T-cell (primary cell): ENCODE data around the gene TAF8. TPM values are rescaled to one million over a fixed set of nuclear protein-coding genes. Genes with fewer than 3 reads are reported as not detected.
A peak's percentile ranks its signal among the peaks of the same experiment; 100 is the strongest.

Experiments
- ATAC-seq, 4 experiments: fragments of 200-7000 bp in 3 of 4; fragments of 150-1000 bp in 1 of 4; cut with Tn5 transposase; replicated peaks in 1 of 4; 1 replicate in 3 of 4; 2 replicates in 1 of 4; pipeline ENCODE4 v1.10.0; 2021; ENCODE audit warnings: moderate library complexity in 3 of 4, mild to moderate bottlenecking in 2 of 4, moderate number of reproducible peaks in 1 of 4
- CTCF ChIA-PET, 2 donors: fragments of 300-600 bp; sonication (Branson Sonifier 250); formaldehyde crosslinking; loops; one replicate each; lab custom pipeline; 2022; ENCODE audit warnings: antibody characterized with exemption in 2 of 2; lab: Charles Lee
- POLR2A ChIA-PET, 2 donors: fragments of 300-600 bp; sonication (Branson Sonifier 250); formaldehyde crosslinking; loops; one replicate each; lab custom pipeline; 2022; ENCODE audit warnings: antibody characterized with exemption in 2 of 2; lab: Charles Lee
- DNase-seq, 35 experiments: peaks; one replicate each; pipeline versions ENCODE4 v3.0.0 to v3.0.0-alpha.2; 2013 to 2023
- H3K27ac ChIP-seq: one replicate; pipeline ENCODE4 v1.5.1; 2013; ENCODE audit warnings: low read length
- H3K27me3 ChIP-seq, 2 experiments: replicated peaks in 1 of 2; 1 replicate in 1 of 2; 2 replicates in 1 of 2; pipeline versions ENCODE4 v1.6.1 to v1.7.0; 2013; ENCODE audit warnings: low read length in 1 of 2, mixed read lengths in 1 of 2; ENCODE audit not compliant: control insufficient read depth in 2 of 2, insufficient read depth in 2 of 2; ENCODE audit errors: extremely low read depth in 1 of 2
- H3K36me3 ChIP-seq, 2 donors: 1 replicate in 1 of 2; 2 replicates in 1 of 2; pipeline versions ENCODE4 v1.6.1 to v1.7.0; 2013; ENCODE audit warnings: low read length in 1 of 2; ENCODE audit not compliant: control insufficient read depth in 2 of 2, insufficient read depth in 1 of 2; ENCODE audit errors: extremely low read depth in 1 of 2
- H3K4me1 ChIP-seq, 2 experiments: 1 replicate in 1 of 2; 2 replicates in 1 of 2; pipeline versions ENCODE4 v1.6.1 to v1.7.0; 2013; ENCODE audit warnings: low read length in 2 of 2, mixed read lengths in 1 of 2; ENCODE audit not compliant: insufficient read depth in 2 of 2, control insufficient read depth in 1 of 2; ENCODE audit errors: extremely low read depth in 1 of 2
- H3K4me3 ChIP-seq, 2 donors: 1 replicate in 1 of 2; 2 replicates in 1 of 2; pipeline versions ENCODE4 v1.5.1 to v1.7.0; 2013; ENCODE audit warnings: mild to moderate bottlenecking in 2 of 2, low read length in 1 of 2, moderate library complexity in 1 of 2; ENCODE audit not compliant: control insufficient read depth in 1 of 2; ENCODE audit errors: extremely low read depth in 1 of 2
- H3K9me3 ChIP-seq: 2 replicates; pipeline ENCODE4 v1.7.0; 2013
- H3K27ac Mint-ChIP-seq, 2 donors: one replicate each; pipeline ENCODE4 v1.8.0; 2020 to 2021; ENCODE audit warnings: mild to moderate bottlenecking in 2 of 2, mixed read lengths in 2 of 2
- H3K27me3 Mint-ChIP-seq, 2 donors: one replicate each; pipeline ENCODE4 v1.8.0; 2021 to 2022; ENCODE audit warnings: mixed read lengths in 2 of 2
- H3K36me3 Mint-ChIP-seq: one replicate; pipeline ENCODE4 v1.8.0; 2021; ENCODE audit warnings: mixed read lengths
- H3K4me1 Mint-ChIP-seq, 3 donors: one replicate each; pipeline ENCODE4 v1.8.0; 2020 to 2022; ENCODE audit warnings: mixed read lengths in 3 of 3, mild to moderate bottlenecking in 1 of 3
- H3K4me3 Mint-ChIP-seq, 3 donors: one replicate each; pipeline ENCODE4 v1.8.0; 2020 to 2022; ENCODE audit warnings: mild to moderate bottlenecking in 3 of 3, mixed read lengths in 3 of 3, moderate library complexity in 3 of 3
- H3K9me3 Mint-ChIP-seq, 3 donors: one replicate each; pipeline ENCODE4 v1.8.0; 2020 to 2022; ENCODE audit warnings: mixed read lengths in 3 of 3
- WGBS: methylation state at CpG from one replicate; pipeline ENCODE4 v1.1.5; 2013; ENCODE audit warnings: missing lambda C conversion rate; ENCODE audit not compliant: insufficient coverage; 5-methylcytosine and 5-hydroxymethylcytosine counted together
- total RNA-seq, 35 experiments: library from RNA in 6 of 35; stranded (reverse) in 6 of 35; fragments of 120-200 nt in 1 of 35; gene quantifications; one replicate each; pipeline versions ENCODE4 v1.2.1 to v1.2.4 and lab custom pipeline; 2013 to 2026

TAF8 gene
- total RNA-seq, 5 donors from 2014 or later (not counting 1 experiment from before 2014, with no cell fraction given): 46.0 to 55.5 (median 47.6) TPM

- peak overlapping the region; percentile 3 for H3K27ac ChIP-seq
- H3K4me3 Mint-ChIP-seq: peak overlapping the region in 2 of 3 donors; percentile 0 to 47
- no peaks in the 10 kb centered on the region for H3K9me3 Mint-ChIP-seq
- peak; percentile 17 to 49 (median 44) for ATAC-seq
- no peaks in the 10 kb centered on the region for H3K27me3 Mint-ChIP-seq
- H3K36me3 ChIP-seq: peaks cover 0 to 47% of the 10 kb centered on the region in 2 donors
- peak in 2 of 35 experiments; percentile 28 for DNase-seq
- WGBS: 35% methylated on average over 4 of the region's 4 CpGs
- no peak overlapping the region for H3K4me3 ChIP-seq
- no peaks in the 10 kb centered on the region for H3K27me3 ChIP-seq
- H3K27ac Mint-ChIP-seq: peak overlapping the region; percentile 84 to 87
- peaks cover 27% of the 10 kb centered on the region for H3K36me3 Mint-ChIP-seq
- H3K9me3 ChIP-seq: no peaks in the 10 kb centered on the region
- peaks cover 71 to 74% (median 74%) of the 10 kb centered on the region in 3 donors for H3K4me1 Mint-ChIP-seq
- H3K4me1 ChIP-seq: peaks cover 25 to 60% of the 10 kb centered on the region in 2 experiments
- CTCF ChIA-PET: no interaction called here
- POLR2A ChIA-PET: interaction anchor here in 1 of 2 donors (0.6 kb wide), 1 partner anchor 28 kb away, joined by 4 read pairs; no protein-coding TSS in a partner anchor
Measured at GRCh38 chr6:42017021-42017643, 33.2 kb upstream of the TAF8 start.

- no CpG with 5 or more reads among the region's 8 CpGs for WGBS
- Histone ChIP-seq H3K36me3 (peaks cover 3 to 40% of the 10 kb centered on the region in 2 donors), H3K4me3 (no peak overlapping the region), H3K4me1 (peaks cover 45 to 79% of the 10 kb centered on the region in 2 experiments), H3K9me3 (no peaks in the 10 kb centered on the region), H3K27ac (peak overlapping the region; percentile 81), H3K27me3 (no peaks in the 10 kb centered on the region)
- peak overlapping the region; percentile 94 to 98 for H3K27ac Mint-ChIP-seq
- POLR2A ChIA-PET: no interaction called here
- no peaks in the 10 kb centered on the region for H3K27me3 Mint-ChIP-seq
- H3K4me3 Mint-ChIP-seq: peak overlapping the region; percentile 22 to 81 (median 38)
- DNase-seq (no peak), ATAC-seq (no peak)
- CTCF ChIA-PET: no interaction called here
- H3K36me3 Mint-ChIP-seq: peaks cover 35% of the 10 kb centered on the region
- H3K9me3 Mint-ChIP-seq: no peaks in the 10 kb centered on the region
- peaks cover 83 to 89% (median 88%) of the 10 kb centered on the region in 3 donors for H3K4me1 Mint-ChIP-seq
Measured at GRCh38 chr6:42020967-42021366, 29.4 kb upstream of the TAF8 start.

- peak overlapping the region; percentile 94 to 98 for H3K27ac Mint-ChIP-seq
- peaks cover 10 to 42% of the 10 kb centered on the region in 2 donors for H3K36me3 ChIP-seq
- H3K27me3 Mint-ChIP-seq: no peaks in the 10 kb centered on the region
- peaks cover 83 to 90% (median 89%) of the 10 kb centered on the region in 3 donors for H3K4me1 Mint-ChIP-seq
- ChIA-PET CTCF (interaction anchor here in 1 of 2 donors (1.0 to 1.2 kb wide), 4 partner anchors 17 to 84 kb away, joined by 3 to 9 read pairs (median 6); no protein-coding TSS in a partner anchor), POLR2A (interaction anchor here (0.5 to 0.6 kb wide), 2 partner anchors 28 to 185 kb away, joined by 4 to 5 read pairs; partner anchors contain the start of gene TAF8 (in 1 of the 2))
- ATAC-seq: peak; percentile 84 to 88 (median 86)
- no peaks in the 10 kb centered on the region for H3K9me3 Mint-ChIP-seq
- 50% methylated on average over 1 of the region's 12 CpGs for WGBS
- H3K4me1 ChIP-seq: peaks cover 48 to 85% of the 10 kb centered on the region in 2 experiments
- H3K27me3 ChIP-seq: no peaks in the 10 kb centered on the region
- peak; percentile 22 to 92 (median 78) for DNase-seq
- peaks cover 38% of the 10 kb centered on the region for H3K36me3 Mint-ChIP-seq
- H3K9me3 ChIP-seq: no peaks in the 10 kb centered on the region
- H3K4me3 Mint-ChIP-seq: peak overlapping the region; percentile 65 to 81 (median 71)
- H3K4me3 ChIP-seq: peak overlapping the region; percentile 10 to 11
- peak overlapping the region; percentile 81 for H3K27ac ChIP-seq
Measured at GRCh38 chr6:42021847-42022754, 28.2 kb upstream of the TAF8 start.

GRCh38 chr6:42022755-42023384 is 27.5 kb upstream of the TAF8 start:
- peaks cover 10 to 39% of the 10 kb centered on the region in 2 donors for H3K36me3 ChIP-seq
- ChIA-PET POLR2A (interaction anchor here in 1 of 2 donors (0.6 kb wide), 1 partner anchor 186 kb away, joined by 4 read pairs; no protein-coding TSS in a partner anchor), CTCF (interaction anchor here in 1 of 2 donors (1.0 to 1.2 kb wide), 4 partner anchors 17 to 84 kb away, joined by 3 to 9 read pairs (median 6); no protein-coding TSS in a partner anchor)
- peaks cover 86 to 92% (median 89%) of the 10 kb centered on the region in 3 donors for H3K4me1 Mint-ChIP-seq
- H3K27ac Mint-ChIP-seq: peak overlapping the region; percentile 94 to 98
- H3K36me3 Mint-ChIP-seq: peaks cover 36% of the 10 kb centered on the region
- H3K9me3 Mint-ChIP-seq: no peaks in the 10 kb centered on the region
- WGBS: 92% methylated on average over 2 of the region's 14 CpGs
- peak overlapping the region in 1 of 2 donors; percentile 41 for H3K4me3 ChIP-seq
- DNase-seq (no peak), ATAC-seq (peak in 3 of 4 experiments; percentile 1 to 6 (median 2))
- peak overlapping the region; percentile 81 for H3K27ac ChIP-seq
- peaks cover 48 to 85% of the 10 kb centered on the region in 2 experiments for H3K4me1 ChIP-seq
- H3K27me3 Mint-ChIP-seq: no peaks in the 10 kb centered on the region
- H3K4me3 Mint-ChIP-seq: peak overlapping the region; percentile 65 to 81 (median 71)
- no peaks in the 10 kb centered on the region for H3K27me3 ChIP-seq
- no peaks in the 10 kb centered on the region for H3K9me3 ChIP-seq

- H3K4me3 Mint-ChIP-seq: peak overlapping the region in 2 of 3 donors; percentile 1 to 81
- ChIA-PET CTCF (interaction anchor here in 1 of 2 donors (0.9 to 1.1 kb wide), 2 partner anchors 14 to 104 kb away, joined by 3 to 6 read pairs; partner anchors contain the start of gene MED20), POLR2A (no interaction called here)
- peak overlapping the region; percentile 94 for H3K27ac Mint-ChIP-seq
- peaks cover 43% of the 10 kb centered on the region for H3K36me3 Mint-ChIP-seq
- H3K27me3 Mint-ChIP-seq: no peaks in the 10 kb centered on the region
- H3K9me3 ChIP-seq: no peaks in the 10 kb centered on the region
- H3K36me3 ChIP-seq: peaks cover 11 to 54% of the 10 kb centered on the region in 2 donors
- no peak for DNase-seq
- no peaks in the 10 kb centered on the region for H3K9me3 Mint-ChIP-seq
- no peaks in the 10 kb centered on the region for H3K27me3 ChIP-seq
- peaks cover 96 to 100% (median 98%) of the 10 kb centered on the region in 3 donors for H3K4me1 Mint-ChIP-seq
- WGBS: 75% methylated on average over 7 of the region's 11 CpGs
- ATAC-seq: no peak
- H3K27ac ChIP-seq: peak overlapping the region; percentile 27
- no peak overlapping the region for H3K4me3 ChIP-seq
- peaks cover 61 to 100% of the 10 kb centered on the region in 2 experiments for H3K4me1 ChIP-seq
Measured at GRCh38 chr6:42025066-42025844, 25.1 kb upstream of the TAF8 start.
